Inflammatory macrophage treated with lipopolysaccharide for 4 hours (primary cell): Measurements from ENCODE around the gene RTP2.

ENCODE experiments used
- DNase-seq: peaks from one replicate; pipeline ENCODE4 v3.0.0-alpha.2; 2020

Gene RTP2, protein sequence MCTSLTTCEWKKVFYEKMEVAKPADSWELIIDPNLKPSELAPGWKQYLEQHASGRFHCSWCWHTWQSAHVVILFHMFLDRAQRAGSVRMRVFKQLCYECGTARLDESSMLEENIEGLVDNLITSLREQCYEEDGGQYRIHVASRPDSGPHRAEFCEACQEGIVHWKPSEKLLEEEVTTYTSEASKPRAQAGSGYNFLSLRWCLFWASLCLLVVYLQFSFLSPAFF

DNA sequence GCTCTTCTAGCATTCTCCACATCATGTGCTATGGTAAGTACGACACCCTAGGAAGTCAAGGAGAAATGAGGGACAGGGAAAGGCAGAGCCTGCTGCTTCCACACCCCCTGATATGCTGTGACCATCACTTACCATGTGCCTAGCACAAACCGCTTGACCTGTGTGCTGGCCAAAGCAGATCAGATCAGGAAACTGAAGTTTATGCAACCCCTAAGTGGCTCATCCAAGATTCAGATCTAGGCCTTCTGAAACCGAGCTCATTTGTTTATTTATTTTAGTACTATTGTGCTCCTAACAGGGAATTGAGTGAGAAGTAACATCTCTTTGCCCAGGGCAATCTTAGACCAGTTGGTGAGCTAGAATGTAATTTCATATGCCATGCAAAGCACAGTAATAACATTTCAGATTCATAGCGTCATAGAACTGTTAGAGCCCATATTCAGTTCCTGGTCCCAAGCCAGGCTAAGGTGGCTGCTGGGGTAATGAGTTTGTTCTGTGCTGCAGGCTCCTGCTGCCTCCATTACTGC lies at the start of gene RTP2:
RTP2 (minus strand) TSS at position 51 of the 527 bp plus-strand sequence. CDS start 429 bp downstream, outside the sequence.
- no peak for DNase-seq

DNA sequence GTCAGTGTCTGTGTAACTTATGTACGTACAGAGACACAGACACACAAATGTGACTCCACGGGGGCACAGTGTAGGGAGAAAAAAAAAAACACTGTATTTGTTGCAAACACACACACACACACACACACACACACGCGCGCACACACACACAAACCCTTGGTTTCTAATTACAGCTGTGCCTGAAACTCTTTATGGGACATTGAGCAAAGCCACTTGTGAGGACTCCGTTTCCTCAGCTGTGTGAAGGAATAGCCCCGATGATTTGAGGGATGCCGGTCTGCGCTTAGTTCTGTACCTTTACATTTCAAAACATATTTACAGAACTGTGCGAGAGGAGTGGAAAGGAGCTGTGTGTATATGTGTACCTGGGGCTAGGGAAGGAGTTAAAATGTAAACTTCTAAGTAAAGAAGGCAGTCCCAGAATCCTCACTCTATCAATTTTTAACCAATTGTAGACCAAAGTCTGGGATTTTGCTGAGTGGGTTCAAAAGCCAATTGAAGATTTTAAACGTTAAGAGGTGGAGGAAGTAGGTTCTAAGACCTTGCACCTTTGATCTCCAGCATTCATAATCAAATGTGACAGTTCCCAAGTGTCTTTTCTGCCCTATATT lies 48.3 kb upstream of the RTP2 start:
- no peak for DNase-seq

DNA sequence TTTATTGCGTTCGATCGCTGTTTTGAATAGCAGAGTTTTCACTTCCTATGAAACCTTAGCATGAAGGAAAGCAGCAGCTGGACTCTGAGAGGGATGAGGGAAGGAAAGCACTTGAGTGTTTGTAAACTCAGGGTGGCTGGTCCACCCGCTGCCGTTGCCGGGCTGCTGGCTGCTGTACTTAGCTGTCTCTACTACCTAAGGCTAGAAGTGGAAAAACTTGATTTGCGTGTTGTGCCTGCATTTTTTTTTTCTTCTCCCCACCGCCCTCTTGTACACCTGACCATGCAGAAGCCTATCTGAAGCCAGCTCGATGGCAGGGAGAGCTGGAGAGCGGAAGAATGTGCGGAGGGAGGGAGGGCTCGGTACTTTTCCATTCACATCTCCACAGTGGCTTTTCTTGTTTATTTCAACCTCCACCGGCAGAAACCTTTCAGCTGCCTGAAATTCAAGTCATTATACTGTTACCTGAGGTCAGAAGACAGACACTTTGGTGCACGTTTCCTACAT lies 47.7 kb upstream of the RTP2 start:
- peak; percentile 62 for DNase-seq

DNA sequence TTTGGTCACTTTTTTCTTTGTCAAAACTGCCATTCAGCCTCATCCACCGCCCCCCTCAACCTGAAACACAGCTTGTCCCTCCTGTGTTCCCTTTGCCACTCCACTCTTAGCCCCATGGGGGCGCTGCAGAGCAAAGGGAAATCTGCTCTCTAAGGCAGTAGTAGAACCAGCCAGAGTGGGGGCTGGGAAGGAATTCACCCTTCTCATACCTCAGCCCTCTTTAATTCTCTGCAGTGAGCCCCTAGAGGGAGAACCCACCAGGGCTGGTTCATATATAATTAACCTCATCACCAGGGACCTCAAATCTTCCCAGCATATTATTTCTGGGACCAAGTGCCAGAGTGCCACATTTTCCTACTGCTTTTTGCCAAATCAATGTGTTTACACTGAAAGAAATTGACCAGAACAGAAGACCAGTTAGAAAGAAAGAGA lies 45.7 kb upstream of the RTP2 start:
- peak; percentile 86 for DNase-seq

DNA sequence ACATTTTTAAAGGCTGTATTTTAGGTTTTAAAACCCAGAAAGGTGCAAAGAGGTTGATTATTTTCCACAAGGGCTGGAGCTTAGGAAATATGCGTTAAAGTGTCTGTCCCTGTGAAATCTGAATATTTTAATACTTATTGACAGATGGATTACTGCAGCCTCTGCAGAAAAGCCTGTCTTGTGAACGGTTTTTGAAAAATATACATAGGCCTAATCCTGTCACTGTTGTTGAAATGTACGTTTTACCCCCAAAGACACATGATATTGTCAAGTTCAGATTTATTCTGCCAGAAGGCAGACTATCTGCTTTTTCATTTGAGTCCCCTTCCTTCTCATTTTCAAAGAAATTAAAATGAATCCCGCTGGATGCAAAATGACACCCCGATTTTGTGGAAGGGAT lies 45.1 kb upstream of the RTP2 start:
- DNase-seq: no peak

DNA sequence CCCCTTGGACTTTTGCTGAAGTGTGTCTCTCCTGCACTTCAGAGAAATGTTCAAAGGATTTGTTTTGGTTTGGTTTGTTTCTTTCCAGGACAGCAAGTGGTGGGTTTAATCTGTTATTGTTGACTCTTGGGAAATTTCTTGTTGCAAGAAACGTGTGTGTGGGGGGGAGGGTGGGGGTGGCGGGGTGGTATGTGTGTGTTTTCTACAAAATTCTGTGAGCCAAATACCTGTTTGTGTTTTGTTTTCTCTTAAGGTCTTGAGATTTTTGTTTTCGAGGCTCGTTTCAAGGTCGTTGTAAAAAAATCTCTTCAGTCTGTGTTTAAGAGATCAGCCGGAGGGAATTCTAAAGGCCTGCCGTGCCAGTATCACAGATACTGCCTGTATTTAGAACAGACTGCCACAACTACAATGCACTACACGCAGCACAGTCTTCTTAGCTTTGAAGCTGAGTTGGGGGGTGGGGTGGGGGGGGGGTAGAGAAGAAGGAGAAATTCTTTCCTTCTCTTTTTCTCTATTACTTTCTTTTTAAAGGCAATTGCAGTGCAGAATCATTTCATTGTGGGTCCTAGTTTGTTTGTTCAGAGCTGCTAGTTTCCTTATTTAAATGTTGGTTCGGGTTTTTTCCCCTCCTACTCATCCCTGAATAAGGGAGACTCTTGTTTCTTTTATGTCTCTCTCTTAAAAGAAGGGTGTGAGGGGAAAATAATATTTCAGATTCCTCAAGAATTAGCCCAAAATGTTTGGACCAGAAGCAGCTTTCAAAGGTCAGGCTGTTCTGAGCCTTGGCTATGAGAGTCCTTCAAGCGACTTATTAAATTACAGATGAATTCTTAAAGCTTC lies 44.3 kb upstream of the RTP2 start:
- DNase-seq: peak; percentile 88

DNA sequence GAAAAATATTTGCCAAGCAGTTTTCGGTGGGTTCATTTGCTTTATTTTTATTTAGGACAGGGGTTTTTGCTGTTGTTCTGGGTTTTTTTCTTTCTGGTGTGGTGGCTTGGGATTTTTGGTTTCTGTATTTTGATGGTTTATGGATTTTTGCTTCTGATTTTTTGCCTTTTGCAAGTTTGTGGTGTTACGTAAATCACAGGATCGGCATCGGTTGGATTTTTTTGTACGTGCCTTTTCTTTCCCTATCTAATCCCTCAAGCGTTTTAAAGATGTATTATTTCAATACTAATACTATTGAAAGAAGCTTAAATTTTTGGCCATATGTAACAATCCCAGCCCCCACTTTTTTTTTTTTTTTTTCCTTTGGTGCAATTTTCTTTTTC lies 43.7 kb upstream of the RTP2 start:
- peak; percentile 55 for DNase-seq

DNA sequence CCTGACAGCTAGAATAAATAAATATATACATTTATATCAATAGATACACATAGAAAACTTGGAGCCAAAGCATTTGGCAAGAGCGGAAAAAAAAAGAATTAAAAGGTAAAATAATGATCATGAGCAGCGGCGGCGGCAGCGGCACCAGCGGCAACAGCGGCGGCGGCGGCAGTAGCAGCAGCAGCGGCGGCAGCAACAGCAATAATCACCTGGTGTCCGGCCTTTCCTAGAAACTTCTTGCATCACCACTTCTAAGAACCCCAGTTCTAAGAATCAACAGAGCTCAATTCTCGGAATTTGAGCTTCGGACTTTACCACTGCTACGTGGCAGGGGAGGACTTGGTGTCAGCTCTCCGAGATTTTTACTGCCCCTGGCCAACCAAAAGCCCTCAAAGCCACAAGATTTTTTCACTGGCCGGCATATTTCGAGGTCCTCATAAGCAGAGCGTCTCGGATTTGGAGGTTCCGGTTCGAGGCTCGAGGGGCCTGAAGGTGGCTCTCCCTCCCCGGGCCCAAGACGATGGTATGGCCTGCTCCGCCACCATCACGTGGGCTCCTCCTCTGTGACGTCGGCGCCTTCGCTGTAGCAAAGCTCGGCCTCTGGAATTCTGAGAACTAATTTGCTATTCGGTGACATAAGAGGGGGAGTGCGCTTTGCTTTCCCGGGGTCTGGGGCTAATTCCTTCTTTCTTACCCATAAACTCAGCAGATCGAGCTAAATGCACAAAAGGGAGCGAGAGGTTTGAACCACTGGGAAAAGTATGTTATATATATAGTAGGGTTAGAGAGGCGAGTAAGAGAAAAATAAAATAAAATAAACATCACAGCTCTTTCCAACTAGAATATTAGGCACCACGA lies 43.1 kb upstream of the RTP2 start, which contains the start of gene BCL6:
BCL6 (minus strand) TSS at position 268 of the 858 bp plus-strand sequence. CDS start 11,775 bp downstream, outside the sequence.
- DNase-seq: peak; percentile 98

DNA sequence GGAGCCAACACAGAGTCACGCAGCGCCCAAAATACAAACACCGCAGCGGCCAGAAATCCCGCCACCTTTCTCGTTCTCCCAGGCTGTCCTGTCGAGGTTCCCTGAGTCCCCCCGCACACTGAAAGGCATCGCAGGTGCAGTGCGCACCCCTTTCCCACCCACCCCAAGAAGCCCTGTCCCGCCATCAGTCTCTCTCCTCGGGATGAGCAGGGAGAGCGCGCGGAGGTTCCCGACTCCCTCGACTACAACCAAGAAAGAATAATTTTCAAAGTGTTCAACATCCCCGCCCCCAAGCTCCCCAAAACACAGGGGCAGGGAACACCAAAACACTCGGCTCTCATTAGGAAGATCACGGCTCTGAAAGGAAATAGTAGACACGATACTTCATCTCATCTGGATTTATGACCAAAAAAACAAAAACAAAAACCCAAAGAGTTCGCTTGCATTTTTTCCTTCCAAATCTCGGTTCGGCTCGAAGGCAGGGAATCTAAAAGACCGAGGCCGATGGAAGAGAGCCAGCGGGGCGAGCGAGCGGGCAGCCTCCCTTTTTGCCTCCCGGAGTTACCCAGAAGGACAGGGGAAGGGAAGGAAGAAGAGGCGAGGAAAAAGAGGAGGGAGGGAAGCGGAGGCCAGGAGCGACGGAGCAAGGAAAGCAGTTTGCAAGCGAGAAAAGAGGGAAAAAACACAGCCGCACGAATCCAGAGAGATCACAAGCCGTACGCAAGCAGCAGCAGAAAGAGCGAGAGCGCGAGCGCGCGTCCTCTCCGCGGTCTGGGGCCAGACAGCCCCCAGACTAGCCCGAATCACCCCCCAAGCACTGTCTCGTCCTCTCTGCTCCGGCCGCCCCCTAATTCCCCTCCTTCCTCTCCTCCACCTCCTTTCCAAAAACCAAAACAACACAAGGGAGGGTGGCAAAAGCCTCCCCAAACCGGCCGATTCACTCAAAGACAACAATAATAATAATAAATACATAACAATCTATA lies 42.1 kb upstream of the RTP2 start:
- peak; percentile 58 for DNase-seq

DNA sequence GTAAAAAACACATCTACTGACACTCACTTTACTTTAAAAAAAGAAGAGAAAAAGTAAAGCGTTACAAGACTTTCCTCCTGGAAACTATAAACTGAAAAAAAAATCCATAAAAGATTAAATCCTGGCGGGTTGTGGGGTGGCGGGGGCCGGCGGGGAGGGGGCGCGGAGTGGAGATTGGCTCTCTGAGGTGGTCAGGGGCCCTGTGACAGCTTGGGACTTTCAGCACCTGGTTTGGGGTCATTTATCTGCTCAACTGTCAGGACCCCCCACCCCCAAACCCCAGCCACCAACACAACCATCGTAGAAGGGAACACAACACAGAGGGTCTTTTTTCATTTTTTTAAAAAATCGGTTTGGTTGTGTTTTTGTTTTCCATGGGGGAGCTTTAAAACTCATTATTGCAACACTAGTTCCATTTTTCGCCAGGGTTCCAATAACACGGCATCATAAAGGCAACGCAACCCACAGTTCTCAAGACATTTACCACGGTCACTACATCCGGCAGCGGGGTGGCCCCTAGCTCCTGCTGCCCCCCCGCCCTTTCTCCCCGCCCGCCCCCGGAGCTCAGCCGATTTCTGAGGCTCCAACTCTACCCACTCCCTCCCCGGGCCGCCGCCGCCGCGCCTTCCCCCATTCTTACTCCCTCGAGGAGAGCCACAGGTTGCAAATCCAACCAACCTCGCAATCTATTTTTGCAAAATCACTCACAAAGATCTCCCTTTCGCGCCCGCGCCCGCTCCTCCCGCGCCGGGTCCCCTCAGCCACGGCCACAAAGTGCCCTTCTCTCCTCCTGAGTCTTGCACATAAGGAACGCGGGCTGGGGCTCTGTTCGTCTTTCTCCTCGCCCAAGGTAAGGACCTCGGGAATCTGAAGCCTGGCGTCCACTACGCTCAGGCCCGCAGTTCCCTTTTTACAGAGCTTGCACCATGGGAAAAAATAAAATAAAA lies 41.1 kb upstream of the RTP2 start:
- peak; percentile 93 for DNase-seq

DNA sequence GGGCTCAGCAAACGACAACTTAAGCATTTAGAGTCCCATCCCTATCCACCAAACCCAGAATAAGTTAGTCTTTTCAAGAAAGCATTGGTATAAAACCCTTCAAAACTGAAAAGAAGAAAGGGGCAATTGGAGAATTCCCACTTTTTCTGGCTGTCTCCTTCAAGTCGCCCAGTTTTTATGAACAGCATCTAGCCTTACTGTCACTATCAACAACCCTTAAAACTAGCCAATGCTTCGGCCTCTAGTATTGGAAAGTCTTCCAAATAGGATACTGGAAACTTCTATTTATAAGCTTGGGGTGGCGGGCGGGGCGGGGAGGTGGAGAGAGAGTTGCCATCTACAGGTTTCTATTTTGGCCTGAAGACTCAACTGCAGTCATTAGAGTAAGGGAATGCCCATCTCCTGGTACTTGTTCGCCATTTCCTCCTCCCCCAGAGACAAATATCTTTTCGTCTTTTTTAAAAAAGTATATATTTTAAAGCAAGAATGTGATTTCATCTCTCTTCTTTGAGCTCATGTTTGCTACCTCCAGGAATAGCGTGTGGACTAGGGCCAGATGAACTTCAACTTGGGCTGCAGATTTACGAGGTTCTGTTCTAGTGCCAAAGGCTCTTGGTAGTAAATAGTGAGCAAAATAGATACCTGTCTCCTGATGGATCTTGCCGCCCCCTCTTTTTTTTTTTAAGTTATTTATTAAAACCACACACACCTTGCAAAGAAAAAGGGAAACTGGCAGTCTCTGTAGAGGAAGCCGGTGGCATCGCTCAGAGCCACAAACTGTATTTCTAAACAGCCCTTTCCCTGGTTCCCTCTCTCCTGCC lies 40.2 kb upstream of the RTP2 start:
- peak; percentile 58 for DNase-seq

DNA sequence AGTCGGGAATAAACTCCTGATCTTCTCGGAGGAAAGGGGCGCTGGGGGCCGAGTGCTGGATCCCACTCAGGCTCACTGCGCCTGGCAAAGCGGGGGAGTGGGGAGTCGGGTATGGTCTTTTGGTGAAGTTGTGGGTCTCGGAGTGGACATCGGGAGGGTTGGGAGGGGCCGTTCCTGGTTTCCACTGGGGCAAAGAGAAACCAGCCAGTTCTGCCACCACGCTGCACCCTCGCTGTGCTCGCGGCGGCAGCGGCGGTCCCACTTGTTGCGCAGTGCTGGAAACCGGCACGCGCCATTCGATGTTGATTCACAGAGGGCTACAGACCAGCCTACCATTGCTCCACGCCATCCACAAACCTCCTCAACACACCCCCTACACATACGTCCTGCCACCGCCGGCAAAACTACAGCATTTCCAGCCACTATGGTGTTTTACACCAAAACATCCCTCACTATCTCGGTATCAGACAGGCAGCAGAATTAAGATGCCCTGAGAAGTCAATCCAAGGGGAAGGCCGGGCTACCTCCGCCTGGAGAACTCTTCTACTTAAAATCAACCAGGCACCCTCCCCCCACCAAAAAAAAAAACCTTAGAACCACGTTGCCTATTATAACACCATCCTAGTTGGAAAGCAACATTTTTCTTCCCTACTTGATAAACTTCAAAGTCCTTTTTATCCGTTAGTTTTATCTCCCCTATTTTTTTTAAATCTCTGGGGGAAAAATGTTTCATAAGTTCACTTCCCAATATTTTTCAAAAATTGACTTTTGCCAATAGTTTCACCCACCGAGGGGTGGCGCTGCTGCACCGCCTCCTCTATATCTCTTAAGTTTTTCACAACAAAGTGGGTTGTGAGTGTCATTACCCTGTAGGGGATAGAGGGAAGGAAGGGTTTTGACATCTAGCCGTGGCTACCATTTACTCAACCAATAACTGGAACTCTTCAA lies 39.3 kb upstream of the RTP2 start:
- DNase-seq: peak; percentile 95

DNA sequence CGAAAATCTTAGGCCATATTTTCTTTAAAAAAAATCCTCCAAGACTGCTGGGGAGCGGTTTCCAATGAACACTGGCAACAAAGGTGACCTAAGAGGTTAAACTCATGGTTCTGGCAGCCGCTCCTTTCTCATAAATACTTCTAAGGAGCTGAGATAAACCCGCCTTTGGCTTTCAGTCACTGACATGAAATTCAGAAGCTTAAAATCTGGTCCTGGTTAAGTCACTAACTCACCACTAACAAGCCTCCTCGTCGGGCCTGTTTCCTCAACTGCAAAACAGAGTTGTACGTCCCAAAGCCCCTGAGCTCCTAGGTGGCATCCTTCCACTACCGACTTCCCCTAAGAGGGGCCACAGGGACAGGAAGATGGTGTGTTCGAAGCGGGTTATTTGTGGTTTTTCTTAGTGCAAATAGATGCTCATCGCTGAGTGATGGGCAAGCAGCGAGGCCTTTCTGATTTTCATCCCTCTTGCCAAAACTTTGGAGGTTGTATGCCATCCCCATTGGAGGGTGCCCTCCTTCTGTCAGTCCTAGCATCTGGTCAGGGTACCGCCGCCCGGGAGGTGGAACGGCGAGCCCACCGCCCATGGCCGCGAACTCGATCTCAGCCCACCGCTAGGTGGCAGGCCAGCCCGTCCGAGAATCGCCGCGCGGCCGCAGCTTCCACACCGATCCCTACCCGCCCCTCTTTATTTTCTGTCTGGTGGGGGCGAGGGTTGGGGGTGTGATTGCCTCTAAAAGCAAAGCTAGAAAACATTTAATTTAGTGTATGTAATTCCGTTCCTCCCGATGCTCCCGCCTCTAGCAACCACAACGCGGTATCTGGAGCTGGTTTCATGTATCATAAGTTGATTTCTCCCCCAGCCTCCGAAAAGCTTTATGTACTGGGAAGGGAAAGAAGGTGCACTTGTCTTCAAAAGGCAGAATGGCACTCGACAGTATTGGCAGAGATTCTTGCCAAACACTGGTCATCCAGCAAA lies 38.4 kb upstream of the RTP2 start:
- peak; percentile 64 for DNase-seq

DNA sequence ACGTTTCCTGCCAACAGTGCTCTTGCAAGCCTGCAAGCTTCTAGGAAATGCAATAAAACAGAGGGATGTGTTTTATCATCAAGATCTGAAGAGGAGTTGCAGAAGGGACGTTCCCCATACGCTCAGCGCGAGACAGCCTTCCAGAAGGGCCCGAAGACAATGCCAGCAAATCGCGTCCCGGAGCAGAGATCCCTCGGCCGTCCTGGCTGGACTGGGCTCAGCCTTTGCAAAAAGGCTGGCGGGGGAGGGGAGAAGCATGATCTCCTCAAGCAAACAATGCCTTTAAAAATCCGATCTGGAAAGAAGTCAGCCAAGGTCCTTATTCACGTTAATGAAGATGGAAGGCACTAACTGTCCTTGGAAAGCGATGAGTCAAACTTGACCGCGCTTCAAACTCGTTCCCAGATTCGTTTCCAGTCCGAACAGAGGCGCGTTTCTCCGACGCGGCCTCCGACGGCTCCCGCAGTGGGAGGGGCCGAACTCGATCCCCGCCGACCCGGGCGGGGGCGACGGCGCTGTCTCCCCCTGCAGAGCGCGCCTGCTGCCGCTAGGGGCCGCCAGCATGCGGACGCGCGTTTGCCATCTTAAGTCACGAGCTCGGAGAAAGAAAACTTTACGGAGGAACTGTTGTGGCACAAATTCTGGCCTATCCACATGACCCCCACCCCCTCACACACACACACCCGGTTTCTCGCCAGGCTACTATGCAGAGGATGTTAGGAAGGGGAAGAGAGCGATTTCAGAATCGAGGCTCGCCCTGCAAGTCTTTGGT lies 37.4 kb upstream of the RTP2 start:
- peak; percentile 97 for DNase-seq

DNA sequence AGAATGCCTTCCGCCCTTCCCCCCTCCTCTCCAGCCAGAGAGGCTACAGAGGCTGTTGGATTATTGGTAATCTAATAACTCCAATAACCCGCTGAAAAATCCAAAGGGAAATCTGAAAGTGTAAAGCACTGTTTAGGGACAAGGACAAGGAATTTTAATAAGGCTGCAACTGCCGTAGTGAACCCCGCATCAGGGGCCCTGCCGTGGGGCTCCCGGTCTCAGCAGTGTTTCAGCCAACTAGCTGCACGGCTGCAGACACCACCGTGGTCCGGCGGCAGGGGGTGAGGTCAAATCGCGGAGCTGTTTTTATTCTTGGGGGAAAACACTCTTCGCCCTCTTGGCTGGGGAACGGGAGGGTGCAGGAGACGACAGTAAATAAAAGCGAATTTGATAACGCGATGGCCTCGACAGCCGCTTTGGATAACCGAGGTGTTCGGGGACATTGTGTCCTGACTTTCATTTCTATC lies 36.8 kb upstream of the RTP2 start:
- no peak for DNase-seq
